CD14-positive monocyte (primary cell): ENCODE data around the gene RAB21. TPM values are rescaled to one million over a fixed set of nuclear protein-coding genes. Genes with fewer than 3 reads are reported as not detected.

Experiments used
- DNase-seq, 3 donors: peaks; one replicate each; pipeline ENCODE4 v3.0.0-alpha.2; 2011 to 2022
- H2AFZ ChIP-seq: 2 replicates; pipeline ENCODE4 v1.6.0; 2012; ENCODE audit warnings: mild to moderate bottlenecking, low read depth, low read length, inconsistent platforms; ENCODE audit not compliant: insufficient read depth, poor library complexity, severe bottlenecking
- H3K27ac ChIP-seq, 2 donors: 1 replicate in 1 of 2; 2 replicates in 1 of 2; pipeline ENCODE4 v1.5.1; 2012 to 2013; ENCODE audit warnings: low read length in 2 of 2, control low read depth in 1 of 2, inconsistent platforms in 1 of 2, low read depth in 1 of 2, mild to moderate bottlenecking in 1 of 2
- H3K27me3 ChIP-seq, 2 donors: one replicate each; pipeline versions ENCODE4 v1.6.0 to v1.6.1; 2011 to 2013; ENCODE audit warnings: low read length in 2 of 2; ENCODE audit not compliant: control insufficient read depth in 2 of 2, insufficient read depth in 2 of 2
- H3K36me3 ChIP-seq, 2 donors: replicated peaks in 1 of 2; 1 replicate in 1 of 2; 2 replicates in 1 of 2; pipeline versions ENCODE4 v1.5.1 to v1.6.1; 2012 to 2013; ENCODE audit warnings: low read length in 2 of 2, control low read depth in 1 of 2, inconsistent platforms in 1 of 2, mild to moderate bottlenecking in 1 of 2; ENCODE audit not compliant: insufficient read depth in 2 of 2, control insufficient read depth in 1 of 2
- H3K4me1 ChIP-seq, 2 donors: 1 replicate in 1 of 2; 2 replicates in 1 of 2; pipeline versions ENCODE4 v1.5.1 to v1.6.1; 2012 to 2013; ENCODE audit warnings: low read length in 2 of 2, control low read depth in 1 of 2, inconsistent platforms in 1 of 2, mild to moderate bottlenecking in 1 of 2, moderate library complexity in 1 of 2; ENCODE audit not compliant: insufficient read depth in 2 of 2, control insufficient read depth in 1 of 2
- H3K4me2 ChIP-seq: replicated peaks from 2 replicates; pipeline ENCODE3; 2012; ENCODE audit warnings: low read length, moderate library complexity, mild to moderate bottlenecking; ENCODE audit not compliant: poor library complexity, severe bottlenecking; ENCODE audit errors: extremely low read depth
- H3K4me3 ChIP-seq, 3 experiments: fragments of 200-600 bp in 1 of 3; sonication (generic) in 1 of 3; replicated peaks in 1 of 3; 1 replicate in 2 of 3; 2 replicates in 1 of 3; pipeline ENCODE4 v1.5.1; 2011 to 2013; ENCODE audit warnings: low read length in 3 of 3, mild to moderate bottlenecking in 3 of 3, control low read depth in 2 of 3, low read depth in 2 of 3, inconsistent platforms in 1 of 3, moderate library complexity in 1 of 3
- H3K79me2 ChIP-seq: 2 replicates; pipeline ENCODE4 v1.6.0; 2012; ENCODE audit warnings: mild to moderate bottlenecking, control low read depth, inconsistent platforms, low read length, moderate library complexity; ENCODE audit not compliant: insufficient read depth
- H3K9ac ChIP-seq: 2 replicates; pipeline ENCODE4 v1.6.0; 2017; ENCODE audit warnings: low read length, mild to moderate bottlenecking; ENCODE audit not compliant: insufficient read depth, poor library complexity, severe bottlenecking
- H3K9me3 ChIP-seq, 2 donors: replicated peaks in 1 of 2; 1 replicate in 1 of 2; 2 replicates in 1 of 2; pipeline versions ENCODE4 v1.5.1 to v1.6.1; 2012 to 2013; ENCODE audit warnings: low read length in 2 of 2, control low read depth in 1 of 2; ENCODE audit not compliant: control insufficient read depth in 1 of 2, insufficient read depth in 1 of 2
- H4K20me1 ChIP-seq: 2 replicates; pipeline ENCODE4 v1.6.0; 2012; ENCODE audit warnings: mild to moderate bottlenecking, low read length, control low read depth, moderate library complexity; ENCODE audit not compliant: insufficient read depth
- H3K27ac Mint-ChIP-seq, 7 donors: one replicate each; pipeline ENCODE4 v1.8.0; 2020; ENCODE audit warnings: mild to moderate bottlenecking in 7 of 7, mixed read lengths in 7 of 7, moderate library complexity in 6 of 7, inconsistent platforms in 2 of 7
- H3K27me3 Mint-ChIP-seq, 3 donors: one replicate each; pipeline ENCODE4 v1.8.0; 2021 to 2022; ENCODE audit warnings: low read depth in 3 of 3, mild to moderate bottlenecking in 3 of 3, mixed read lengths in 3 of 3, moderate library complexity in 3 of 3, inconsistent platforms in 1 of 3
- H3K36me3 Mint-ChIP-seq, 2 donors: one replicate each; pipeline ENCODE4 v1.8.0; 2020; ENCODE audit warnings: mixed read lengths in 2 of 2, inconsistent platforms in 1 of 2, mild to moderate bottlenecking in 1 of 2
- H3K4me1 Mint-ChIP-seq: one replicate; pipeline ENCODE4 v1.8.0; 2020; ENCODE audit warnings: mild to moderate bottlenecking, mixed read lengths
- H3K4me3 Mint-ChIP-seq, 2 donors: one replicate each; pipeline ENCODE4 v1.8.0; 2020; ENCODE audit warnings: mild to moderate bottlenecking in 2 of 2, mixed read lengths in 2 of 2, moderate library complexity in 1 of 2
- H3K9me3 Mint-ChIP-seq, 7 donors: one replicate each; pipeline ENCODE4 v1.8.0; 2020 to 2022; ENCODE audit warnings: mixed read lengths in 7 of 7, mild to moderate bottlenecking in 6 of 7, moderate library complexity in 6 of 7, inconsistent platforms in 2 of 7
- CTCF ChIP-seq: fragments of 200-600 bp; IDR thresholded peaks from one replicate; pipeline ENCODE4 v1.8.0; 2022; ENCODE audit warnings: antibody characterized with exemption, mild to moderate bottlenecking
- WGBS: methylation state at CpG from one replicate; pipeline ENCODE4 v1.1.5; 2013; ENCODE audit warnings: missing lambda C conversion rate; ENCODE audit not compliant: insufficient coverage; 5-methylcytosine and 5-hydroxymethylcytosine counted together
- intact Hi-C, 2 donors: fragments of 100-400 bp; cut with micrococcal nuclease; formaldehyde crosslinking; loops; one replicate each; pipeline versions ENCODE4 v1.15.0 to v1.15.1; 2023
- polyA plus RNA-seq, 3 donors: library from polyadenylated mRNA; depleted of rRNA in 1 of 3; unstranded in 2 of 3; stranded (reverse) in 1 of 3; fragments of 300-500 nt in 2 of 3; fragments of >200 nt in 1 of 3; fragmentation: Illumina TruSeq in 2 of 3; gene quantifications; 1 replicate in 2 of 3; 2 replicates in 1 of 3; pipeline ENCODE4 v1.2.3, GENCODE V29; 2012 to 2021

RAB21 gene
- polyA plus RNA-seq, 3 donors, result 10.8 to 36.0 (median 31.1) TPM

- Mint-ChIP-seq H3K4me3 (no peak overlapping the region), H3K27me3 (peaks cover 0 to 3% (median 0%) of the 10 kb centered on the region in 3 donors), H3K27ac (no peak overlapping the region), H3K9me3 (peaks cover 7 to 23% (median 16%) of the 10 kb centered on the region in 7 donors), H3K4me1 (no peaks in the 10 kb centered on the region), H3K36me3 (no peaks in the 10 kb centered on the region)
- no peak overlapping the region for H3K27ac ChIP-seq
- intact Hi-C loops, result no loop called here
- no peaks in the 10 kb centered on the region for H3K27me3 ChIP-seq
- H3K79me2 ChIP-seq, result no peaks in the 10 kb centered on the region
- TF ChIP-seq CTCF, result no peak
- H4K20me1 ChIP-seq, result no peaks in the 10 kb centered on the region
- H3K9ac ChIP-seq, result no peak overlapping the region
- no peaks in the 10 kb centered on the region for H3K36me3 ChIP-seq
- no peak overlapping the region for H3K4me2 ChIP-seq
- H3K4me1 ChIP-seq, result no peaks in the 10 kb centered on the region
- peaks cover 10 to 11% of the 10 kb centered on the region in 2 donors for H3K9me3 ChIP-seq
- no peak overlapping the region for H3K4me3 ChIP-seq
- no peak for DNase-seq
- H2AFZ ChIP-seq, result no peak overlapping the region
Observed at GRCh38 chr12:71718611-71719010, 36.1 kb upstream of the RAB21 start.

GRCh38 chr12:71719647-71720370 is 34.9 kb upstream of the RAB21 start:
- 100% methylated on average over 1 of the region's 5 CpGs for WGBS
- Histone ChIP-seq H3K27ac (no peak overlapping the region), H4K20me1 (no peaks in the 10 kb centered on the region), H3K4me3 (no peak overlapping the region), H3K36me3 (no peaks in the 10 kb centered on the region), H3K4me2 (no peak overlapping the region), H3K79me2 (no peaks in the 10 kb centered on the region), H3K9ac (no peak overlapping the region), H3K27me3 (no peaks in the 10 kb centered on the region), H3K4me1 (no peaks in the 10 kb centered on the region), H2AFZ (no peak overlapping the region), H3K9me3 (peaks cover 2 to 3% of the 10 kb centered on the region in 2 donors)
- intact Hi-C loops, result no loop called here
- Mint-ChIP-seq H3K9me3 (peaks cover 4 to 13% (median 9%) of the 10 kb centered on the region in 7 donors), H3K36me3 (no peaks in the 10 kb centered on the region), H3K4me3 (no peak overlapping the region), H3K27ac (no peak overlapping the region), H3K27me3 (peaks cover 0 to 4% (median 0%) of the 10 kb centered on the region in 3 donors), H3K4me1 (no peaks in the 10 kb centered on the region)
- TF ChIP-seq CTCF, result no peak
- no peak for DNase-seq
